CD4-positive, alpha-beta T cell treated with Interleukin-17A for 1 hour (primary cell): ENCODE data around the gene BGN.

Experiments used
- DNase-seq: peaks from one replicate; pipeline ENCODE4 v3.0.0-alpha.2; 2020

The BGN gene

GRCh38 chrX:153462291-153462690, 32.5 kb upstream of the BGN start:
- DNase-seq: no peak

- DNase-seq: no peak
These were observed 31.7 kb upstream of the BGN start for GRCh38 chrX:153463031-153463430.

GRCh38 chrX:153463556-153463955, 31.2 kb upstream of the BGN start:
- DNase-seq: no peak

- no peak for DNase-seq
These were observed 30.7 kb upstream of the BGN start for GRCh38 chrX:153464116-153464515.

- DNase-seq: no peak
These were observed 28.9 kb upstream of the BGN start for GRCh38 chrX:153465691-153466380.

- no peak for DNase-seq
These were observed 26.7 kb upstream of the BGN start for GRCh38 chrX:153468008-153468580.

GRCh38 chrX:153469811-153470410, 24.9 kb upstream of the BGN start:
- peak; percentile 13 for DNase-seq

GRCh38 chrX:153470411-153471363, 24.1 kb upstream of the BGN start, which contains the start of gene HAUS7:
TSS of gene HAUS7 (minus strand) at chrX:153470576. CDS start at chrX:153470557, 19 bp downstream.
- peak; percentile 90 for DNase-seq

- DNase-seq: no peak
These were observed 23.0 kb upstream of the BGN start for GRCh38 chrX:153471663-153472280.

GRCh38 chrX:153473126-153473525, 21.7 kb upstream of the BGN start:
- DNase-seq: no peak

GRCh38 chrX:153474266-153474665, 20.5 kb upstream of the BGN start:
- no peak for DNase-seq

GRCh38 chrX:153474718-153475117, 20.1 kb upstream of the BGN start:
- DNase-seq: peak; percentile 49

GRCh38 chrX:153475271-153475670, 19.5 kb upstream of the BGN start:
- no peak for DNase-seq

GRCh38 chrX:153475751-153476281, 19.0 kb upstream of the BGN start:
- DNase-seq: no peak

GRCh38 chrX:153476666-153477363, 18.0 kb upstream of the BGN start:
- DNase-seq: no peak

GRCh38 chrX:153477364-153477857, 17.4 kb upstream of the BGN start:
- DNase-seq: no peak

- DNase-seq: no peak
These were observed 16.9 kb upstream of the BGN start for GRCh38 chrX:153477901-153478300.

- DNase-seq: no peak
These were observed 16.0 kb upstream of the BGN start for GRCh38 chrX:153478746-153479145.

- no peak for DNase-seq
These were observed 13.7 kb upstream of the BGN start for GRCh38 chrX:153481043-153481442.

- DNase-seq: no peak
These were observed 12.3 kb upstream of the BGN start for GRCh38 chrX:153482376-153483015.
